Caco-2 (cell line): Measurements from ENCODE around the gene SSTR1. TPM values are rescaled to one million over a fixed set of nuclear protein-coding genes. Genes with fewer than 3 reads are reported as not detected.

Experiments used
- BruUV-seq: library from RNA; stranded (reverse); fragments of 400-500 nt; replicated peaks from 2 replicates; lab custom pipeline; 2021; lab: Mats Ljungman, UMichigan
- CTCF ChIA-PET: fragments of 300-600 bp; sonication (Branson Sonifier 250); formaldehyde crosslinking; loops from one replicate; lab custom pipeline; 2022; ENCODE audit warnings: antibody characterized with exemption; lab: Charles Lee
- POLR2A ChIA-PET: fragments of 300-600 bp; sonication (Branson Sonifier 250); formaldehyde crosslinking; loops from one replicate; lab custom pipeline; 2022; ENCODE audit warnings: antibody characterized with exemption; lab: Charles Lee
- DNase-seq, 2 experiments: peaks; one replicate each; pipeline versions ENCODE4 v3.0.0 to v3.0.0-alpha.2; 2020 to 2022
- H3K27me3 ChIP-seq: replicated peaks from 2 replicates; pipeline ENCODE4 v1.6.0; 2011; ENCODE audit warnings: low read length; ENCODE audit not compliant: control insufficient read depth, insufficient read depth
- H3K36me3 ChIP-seq: 2 replicates; pipeline ENCODE4 v1.5.1; 2011; ENCODE audit warnings: low read length; ENCODE audit not compliant: control insufficient read depth, insufficient read depth
- H3K4me1 ChIP-seq: fragments of 250-450 bp; sonication (Bioruptor Pico); 2 replicates; pipeline ENCODE4 v1.5.1; 2020; ENCODE audit warnings: mild to moderate bottlenecking
- H3K4me3 ChIP-seq: 2 replicates; pipeline ENCODE4 v1.5.1; 2011; ENCODE audit warnings: low read depth, mild to moderate bottlenecking, control low read depth, low read length
- H3K9me3 ChIP-seq: fragments of 250-450 bp; sonication (Bioruptor Pico); 2 replicates; pipeline ENCODE4 v1.5.1; 2020; ENCODE audit warnings: mild to moderate bottlenecking, moderate library complexity
- H3K27ac Mint-ChIP-seq: one replicate; pipeline ENCODE4 v1.8.0; 2022; ENCODE audit warnings: mixed read lengths; ENCODE audit not compliant: unreplicated experiment
- H3K27me3 Mint-ChIP-seq: one replicate; pipeline ENCODE4 v1.8.0; 2022; ENCODE audit warnings: mixed read lengths; ENCODE audit not compliant: insufficient read depth, unreplicated experiment
- H3K36me3 Mint-ChIP-seq: one replicate; pipeline ENCODE4 v1.8.0; 2022; ENCODE audit warnings: mild to moderate bottlenecking, mixed read lengths; ENCODE audit not compliant: insufficient read depth, unreplicated experiment
- H3K4me1 Mint-ChIP-seq: one replicate; pipeline ENCODE4 v1.8.0; 2022; ENCODE audit warnings: low read depth, mixed read lengths; ENCODE audit not compliant: unreplicated experiment
- H3K4me3 Mint-ChIP-seq: one replicate; pipeline ENCODE4 v1.8.0; 2022; ENCODE audit warnings: mild to moderate bottlenecking, moderate library complexity, mixed read lengths; ENCODE audit not compliant: unreplicated experiment
- H3K9me3 Mint-ChIP-seq: one replicate; pipeline ENCODE4 v1.8.0; 2022; ENCODE audit warnings: mixed read lengths; ENCODE audit not compliant: unreplicated experiment
- intact Hi-C: fragments of 100-400 bp; cut with micrococcal nuclease; formaldehyde crosslinking; loops from one replicate; pipeline ENCODE4 v1.10.0; 2022; ENCODE audit not compliant: unreplicated experiment
- total RNA-seq: library from RNA; stranded (reverse); gene quantifications from 2 replicates; pipeline ENCODE4 v1.2.3, GENCODE V29; 2022
- TF ChIP-seq, protein P1 (sequence below), 2 experiments: fragments of 200-600 bp in 1 of 2; IDR thresholded peaks; 1 replicate in 1 of 2; 2 replicates in 1 of 2; pipeline versions ENCODE4 v1.5.1 to v1.8.0; 2011 to 2022; ENCODE audit warnings: antibody characterized with exemption in 1 of 2, control low read depth in 1 of 2, inconsistent platforms in 1 of 2, low read depth in 1 of 2, low read length in 1 of 2, mild to moderate bottlenecking in 1 of 2, moderate library complexity in 1 of 2; ENCODE audit not compliant: insufficient read depth in 1 of 2, severe bottlenecking in 1 of 2, unreplicated experiment in 1 of 2

The SSTR1 gene
- total RNA-seq, 1 experiment from 2014 or later = 9.6 TPM

DNA sequence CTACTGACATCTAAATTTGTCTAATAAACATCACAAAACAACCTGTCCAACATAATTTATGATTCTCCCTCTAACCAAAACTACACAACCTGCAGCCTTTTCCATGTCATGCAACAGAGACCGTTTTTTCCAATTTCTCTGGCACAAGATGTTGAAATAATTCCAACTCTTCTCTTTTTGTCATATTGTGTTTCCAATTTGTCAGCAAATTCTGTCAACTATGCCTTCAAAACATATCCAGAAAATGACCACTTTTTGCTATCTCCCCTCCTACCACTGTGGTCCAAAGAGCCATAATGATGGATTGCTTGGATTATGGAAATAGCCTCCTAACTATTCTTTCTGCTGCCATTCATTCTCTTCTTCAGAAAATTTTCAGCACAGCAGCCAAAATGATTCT lies 31.3 kb upstream of the SSTR1 start:
- POLR2A ChIA-PET = no interaction called here
- Histone ChIP-seq H3K4me1 (no peaks in the 10 kb centered on the region), H3K4me3 (no peak overlapping the region), H3K27me3 (no peaks in the 10 kb centered on the region), H3K9me3 (no peaks in the 10 kb centered on the region), H3K36me3 (no peaks in the 10 kb centered on the region)
- intact Hi-C loops = no loop called here
- BruUV-seq = no TSS peak
- TF ChIP-seq, protein P1, sequence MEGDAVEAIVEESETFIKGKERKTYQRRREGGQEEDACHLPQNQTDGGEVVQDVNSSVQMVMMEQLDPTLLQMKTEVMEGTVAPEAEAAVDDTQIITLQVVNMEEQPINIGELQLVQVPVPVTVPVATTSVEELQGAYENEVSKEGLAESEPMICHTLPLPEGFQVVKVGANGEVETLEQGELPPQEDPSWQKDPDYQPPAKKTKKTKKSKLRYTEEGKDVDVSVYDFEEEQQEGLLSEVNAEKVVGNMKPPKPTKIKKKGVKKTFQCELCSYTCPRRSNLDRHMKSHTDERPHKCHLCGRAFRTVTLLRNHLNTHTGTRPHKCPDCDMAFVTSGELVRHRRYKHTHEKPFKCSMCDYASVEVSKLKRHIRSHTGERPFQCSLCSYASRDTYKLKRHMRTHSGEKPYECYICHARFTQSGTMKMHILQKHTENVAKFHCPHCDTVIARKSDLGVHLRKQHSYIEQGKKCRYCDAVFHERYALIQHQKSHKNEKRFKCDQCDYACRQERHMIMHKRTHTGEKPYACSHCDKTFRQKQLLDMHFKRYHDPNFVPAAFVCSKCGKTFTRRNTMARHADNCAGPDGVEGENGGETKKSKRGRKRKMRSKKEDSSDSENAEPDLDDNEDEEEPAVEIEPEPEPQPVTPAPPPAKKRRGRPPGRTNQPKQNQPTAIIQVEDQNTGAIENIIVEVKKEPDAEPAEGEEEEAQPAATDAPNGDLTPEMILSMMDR (IDR thresholded peaks at IDR 0.05; ENCODE audit: insufficient read depth in 1 of 2, low read depth in 1 of 2, low read length in 1 of 2, severe bottlenecking in 1 of 2, unreplicated experiment in 1 of 2) = no peak
- Mint-ChIP-seq H3K27ac (no peak overlapping the region), H3K4me1 (peaks cover 11% of the 10 kb centered on the region), H3K27me3 (peaks cover 5% of the 10 kb centered on the region), H3K9me3 (peaks cover 11% of the 10 kb centered on the region), H3K36me3 (no peaks in the 10 kb centered on the region), H3K4me3 (no peak overlapping the region)
- DNase-seq = no peak
- CTCF ChIA-PET = no interaction called here

DNA sequence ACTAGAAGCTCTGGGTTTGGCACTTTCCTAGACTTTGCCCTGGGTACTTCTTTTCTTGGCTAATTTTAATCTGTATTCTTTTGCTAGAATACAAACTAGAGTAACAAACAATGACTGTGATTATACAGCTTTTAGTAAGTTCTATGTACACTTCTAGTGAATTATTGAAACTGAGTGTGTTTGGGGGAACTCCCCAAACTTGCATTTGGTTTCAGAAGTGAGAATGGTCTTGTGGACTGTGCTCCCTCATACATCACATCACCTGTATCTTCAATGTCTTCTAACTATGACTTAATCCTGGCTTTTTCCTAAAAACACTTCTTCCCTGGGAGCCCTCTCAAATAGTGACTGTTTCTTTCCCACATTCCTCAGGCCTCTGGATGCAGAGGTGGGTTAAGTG lies 23.6 kb upstream of the SSTR1 start:
- Mint-ChIP-seq H3K4me3 (no peak overlapping the region), H3K36me3 (no peaks in the 10 kb centered on the region), H3K27me3 (peaks cover 3% of the 10 kb centered on the region), H3K4me1 (no peaks in the 10 kb centered on the region), H3K9me3 (no peaks in the 10 kb centered on the region), H3K27ac (no peak overlapping the region)
- no peaks in the 10 kb centered on the region for H3K27me3 ChIP-seq
- H3K4me1 ChIP-seq = no peaks in the 10 kb centered on the region
- ChIA-PET CTCF (no interaction called here), POLR2A (no interaction called here)
- TF ChIP-seq, protein P1 (IDR thresholded peaks at IDR 0.05; ENCODE audit: insufficient read depth in 1 of 2, low read depth in 1 of 2, low read length in 1 of 2, severe bottlenecking in 1 of 2, unreplicated experiment in 1 of 2) = no peak
- DNase-seq = no peak
- intact Hi-C loops = no loop called here
- no TSS peak for BruUV-seq
- no peaks in the 10 kb centered on the region for H3K36me3 ChIP-seq
- no peak overlapping the region for H3K4me3 ChIP-seq
- H3K9me3 ChIP-seq = no peaks in the 10 kb centered on the region

DNA sequence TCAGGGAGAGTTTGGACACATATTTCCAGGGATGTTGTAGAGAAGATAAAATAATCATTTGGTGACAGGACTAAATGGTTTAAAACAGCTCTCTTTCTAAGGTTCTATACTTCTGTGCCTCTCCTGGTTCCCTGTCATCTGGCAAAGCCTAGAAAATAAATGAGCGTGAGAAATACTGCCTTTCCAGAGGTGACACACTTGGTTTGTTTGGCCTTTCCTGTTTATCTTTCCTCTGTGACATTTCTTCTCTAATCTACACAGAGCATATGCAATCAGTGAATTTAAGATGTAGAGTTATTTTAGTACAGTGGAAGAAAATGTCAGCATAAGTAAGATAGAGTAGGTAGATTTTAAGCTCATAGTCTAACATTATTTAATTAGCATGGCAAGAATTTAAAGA lies 22.0 kb upstream of the SSTR1 start:
- Mint-ChIP-seq H3K4me3 (no peak overlapping the region), H3K27ac (no peak overlapping the region), H3K4me1 (no peaks in the 10 kb centered on the region), H3K27me3 (peaks cover 3% of the 10 kb centered on the region), H3K9me3 (no peaks in the 10 kb centered on the region), H3K36me3 (no peaks in the 10 kb centered on the region)
- no peak for DNase-seq
- no peaks in the 10 kb centered on the region for H3K4me1 ChIP-seq
- CTCF ChIA-PET = no interaction called here
- intact Hi-C loops = no loop called here
- H3K9me3 ChIP-seq = no peaks in the 10 kb centered on the region
- no TSS peak for BruUV-seq
- TF ChIP-seq, protein P1 (IDR thresholded peaks at IDR 0.05; ENCODE audit: insufficient read depth in 1 of 2, low read depth in 1 of 2, low read length in 1 of 2, severe bottlenecking in 1 of 2, unreplicated experiment in 1 of 2) = no peak
- no peaks in the 10 kb centered on the region for H3K27me3 ChIP-seq
- POLR2A ChIA-PET = no interaction called here
- H3K4me3 ChIP-seq = no peak overlapping the region
- no peaks in the 10 kb centered on the region for H3K36me3 ChIP-seq
